GM19193 (cell line): ENCODE data around the gene CHURC1.

Experiments used
- POLR2A ChIP-seq: IDR thresholded peaks from 4 replicates; pipeline ENCODE4 v1.6.1; 2011; ENCODE audit not compliant: insufficient read depth, insufficient read length; ENCODE audit errors: extremely low read depth

Gene CHURC1

DNA sequence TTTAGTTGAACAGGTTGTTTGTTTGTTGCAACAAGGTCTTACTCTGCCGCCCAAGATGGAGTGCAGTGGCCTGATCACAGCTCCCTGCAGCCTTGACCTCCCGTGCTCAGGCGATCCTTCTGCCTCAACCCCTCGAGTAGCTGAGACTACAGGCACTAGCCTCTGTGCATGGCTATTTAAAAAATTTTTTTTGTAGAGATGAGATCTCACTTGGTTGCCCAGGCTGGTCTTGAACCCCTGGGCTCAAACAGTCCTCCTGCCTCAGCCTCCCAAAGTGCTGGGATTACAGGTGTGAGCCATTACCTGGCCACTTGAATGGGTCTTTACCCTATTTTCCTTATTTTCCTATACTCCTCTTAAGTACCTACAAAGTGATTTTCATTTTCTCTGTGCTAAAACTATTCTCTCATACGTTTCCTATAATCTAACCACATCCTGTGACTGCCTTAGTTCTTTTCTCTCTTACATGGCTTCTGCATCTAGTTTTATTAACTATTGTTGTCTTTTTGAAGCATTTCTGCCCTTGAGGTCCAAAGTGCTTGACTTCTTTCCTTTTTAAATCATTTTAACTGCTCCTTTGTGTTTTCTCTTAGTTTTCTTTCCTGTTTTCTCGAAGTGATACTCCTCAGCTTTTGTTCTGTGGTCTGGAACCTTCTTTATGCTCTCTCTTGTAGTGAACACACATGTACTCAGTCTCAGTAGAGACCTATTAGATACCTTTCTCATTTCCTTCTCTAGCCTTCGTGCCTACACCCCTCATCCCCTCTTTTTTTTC lies 14.2 kb downstream of the CHURC1 start:
- TF ChIP-seq POLR2A = no peak

GRCh38 chr14:64929014-64929359 lies 14.7 kb downstream of the CHURC1 start:
- no peak for TF ChIP-seq POLR2A

GRCh38 chr14:64930085-64930843 lies 16.0 kb downstream of the CHURC1 start:
- TF ChIP-seq POLR2A = no peak

GRCh38 chr14:64931123-64931522 lies 16.9 kb downstream of the CHURC1 start:
- TF ChIP-seq POLR2A = no peak

- no peak for TF ChIP-seq POLR2A
Measured at GRCh38 chr14:64932231-64932630, 18.0 kb downstream of the CHURC1 start.

DNA sequence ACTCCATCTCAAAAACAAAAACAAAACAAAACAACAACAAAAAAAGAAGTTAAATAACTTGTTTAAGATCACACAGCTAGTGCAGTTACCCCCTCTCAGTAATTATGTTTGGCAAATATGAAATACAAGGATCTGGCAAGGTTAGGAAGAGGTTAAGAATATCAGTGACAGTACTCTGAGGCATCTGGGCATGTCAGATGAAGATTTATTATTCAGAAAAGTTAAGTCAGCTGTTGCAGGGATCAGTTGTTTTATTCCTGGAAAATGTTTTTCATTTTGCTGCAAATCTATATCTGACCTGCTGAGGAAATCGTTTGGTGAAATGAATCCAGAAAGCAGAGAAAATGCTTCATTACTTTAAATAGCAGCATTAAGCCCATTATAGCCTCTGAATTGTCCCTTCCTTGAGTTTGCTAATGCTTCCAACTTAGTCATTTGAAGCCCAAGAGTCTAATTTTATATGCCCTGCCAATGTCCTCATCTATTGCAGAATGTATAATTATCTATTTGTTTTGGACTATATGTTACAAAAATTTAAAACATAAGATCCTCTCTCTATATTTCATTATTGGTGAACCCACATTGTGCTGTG lies 20.2 kb downstream of the CHURC1 start:
- no peak for TF ChIP-seq POLR2A

GRCh38 chr14:64935508-64935907 lies 21.3 kb downstream of the CHURC1 start:
- TF ChIP-seq POLR2A = no peak

- TF ChIP-seq POLR2A = no peak
Measured at GRCh38 chr14:64937171-64937820, 23.0 kb downstream of the CHURC1 start.

DNA sequence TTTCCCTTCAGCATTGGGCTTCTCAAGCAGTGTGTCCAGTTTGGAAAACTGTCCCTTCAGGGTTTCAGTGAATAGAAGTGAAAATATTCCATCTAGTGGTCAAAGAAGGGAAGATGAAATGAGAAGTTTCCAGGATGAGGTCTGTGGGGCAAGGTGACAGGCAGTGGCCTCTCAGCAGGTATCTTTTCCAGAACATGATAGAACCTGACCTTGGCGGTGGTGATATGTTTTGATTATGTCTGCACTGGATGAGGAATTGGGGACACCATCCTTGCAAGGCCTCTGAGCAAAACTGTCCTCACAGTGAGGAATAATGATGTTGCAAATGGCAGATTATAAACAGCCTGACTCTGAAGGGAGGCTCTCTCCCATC lies 23.6 kb downstream of the CHURC1 start:
- no peak for TF ChIP-seq POLR2A

DNA sequence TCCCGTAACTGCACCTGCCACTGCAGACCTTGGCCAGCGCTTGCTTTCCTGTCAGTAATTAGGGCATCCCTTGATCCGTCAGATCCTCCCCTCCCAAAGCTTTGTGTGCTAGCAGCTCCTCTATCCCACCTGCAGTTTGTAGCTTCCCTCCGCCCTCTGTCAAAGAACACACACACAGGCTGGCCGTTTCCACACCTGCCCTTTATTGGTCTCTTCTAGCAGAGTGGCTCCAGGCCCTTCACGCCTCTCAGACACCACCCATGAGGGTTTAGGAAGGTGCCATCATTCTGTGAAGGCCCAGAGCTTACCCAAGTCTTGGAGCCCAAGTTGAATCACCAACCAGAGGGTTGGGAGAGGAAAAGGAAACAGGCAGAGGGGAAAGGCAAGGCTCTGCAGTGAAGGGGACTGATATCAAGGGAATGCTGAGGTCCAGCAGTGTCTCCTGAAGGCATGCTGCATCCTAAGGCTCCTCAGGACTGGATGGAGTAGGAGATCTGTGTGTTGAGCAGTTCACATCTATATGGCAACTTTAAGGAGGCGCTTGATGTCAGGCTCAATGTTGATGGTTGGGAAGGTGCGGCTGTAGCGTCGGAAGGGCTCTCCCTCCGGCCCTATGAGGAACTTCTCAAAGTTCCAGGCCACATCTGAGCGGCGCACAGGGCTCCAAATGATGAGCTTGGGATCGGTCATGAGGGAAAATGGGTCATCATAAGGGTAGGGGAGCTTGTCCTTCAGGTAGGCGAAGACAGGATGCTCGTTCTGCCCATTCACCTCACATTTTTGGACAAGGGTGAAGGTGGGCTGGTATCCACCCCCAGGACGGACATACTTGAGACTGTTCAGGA lies 24.9 kb downstream of the CHURC1 start:
- no peak for TF ChIP-seq POLR2A

- TF ChIP-seq POLR2A = no peak
Measured at GRCh38 chr14:64939817-64940190, 25.5 kb downstream of the CHURC1 start.

- no peak for TF ChIP-seq POLR2A
Measured at GRCh38 chr14:64940336-64940910, 26.2 kb downstream of the CHURC1 start.

DNA sequence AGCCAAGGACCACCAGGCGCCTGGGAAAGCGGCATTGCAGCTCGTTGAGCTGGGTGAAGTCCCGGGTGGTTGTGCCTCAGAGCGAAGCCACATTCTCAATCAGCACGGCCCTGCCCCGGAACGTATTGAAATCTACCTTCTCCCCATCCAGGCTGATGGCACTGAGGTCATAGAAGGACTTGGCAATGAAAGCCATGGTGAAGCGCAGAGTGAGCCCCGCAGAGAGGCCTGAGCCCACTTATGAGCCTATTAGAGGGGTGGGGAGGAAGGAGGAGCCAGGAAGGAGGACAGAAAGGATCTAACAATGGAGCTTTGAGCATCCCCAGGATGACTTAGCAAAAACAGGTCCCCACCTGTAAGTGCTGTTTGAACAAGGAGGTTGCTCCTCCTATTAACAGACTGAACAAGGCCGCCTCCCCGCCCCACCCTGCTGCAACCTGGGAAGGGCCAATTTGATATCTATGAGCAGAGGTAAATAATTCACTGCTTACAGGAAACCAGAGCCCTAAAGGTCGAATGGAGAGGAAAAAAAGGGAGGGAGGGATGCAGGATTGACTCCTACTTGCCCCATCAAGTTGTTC lies 28.4 kb downstream of the CHURC1 start, which contains the start of gene GPX2:
Gene GPX2 (minus strand): TSS at position 215 of the 581 bp plus-strand sequence. CDS start 19 bp downstream, at position 196.
- no peak for TF ChIP-seq POLR2A

DNA sequence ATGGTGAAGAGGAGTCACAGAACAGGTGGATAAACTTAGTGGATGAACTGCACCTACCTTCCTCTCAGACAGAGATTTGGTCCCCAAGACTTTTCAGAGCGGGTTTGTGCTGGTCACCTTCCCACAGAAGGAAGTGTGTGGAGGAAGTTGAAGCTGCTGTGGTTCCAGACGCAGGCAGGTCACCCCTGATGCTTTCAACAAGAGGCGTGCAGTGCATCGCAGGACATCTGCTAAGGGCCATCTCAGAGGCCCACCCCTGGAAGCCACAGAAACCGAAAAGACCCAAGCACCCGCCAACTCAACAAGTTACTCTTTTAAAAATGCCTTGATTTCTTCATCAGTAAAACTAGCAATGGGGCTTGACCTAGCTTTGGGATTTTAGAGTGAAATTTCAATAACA lies 29.3 kb downstream of the CHURC1 start:
- no peak for TF ChIP-seq POLR2A

DNA sequence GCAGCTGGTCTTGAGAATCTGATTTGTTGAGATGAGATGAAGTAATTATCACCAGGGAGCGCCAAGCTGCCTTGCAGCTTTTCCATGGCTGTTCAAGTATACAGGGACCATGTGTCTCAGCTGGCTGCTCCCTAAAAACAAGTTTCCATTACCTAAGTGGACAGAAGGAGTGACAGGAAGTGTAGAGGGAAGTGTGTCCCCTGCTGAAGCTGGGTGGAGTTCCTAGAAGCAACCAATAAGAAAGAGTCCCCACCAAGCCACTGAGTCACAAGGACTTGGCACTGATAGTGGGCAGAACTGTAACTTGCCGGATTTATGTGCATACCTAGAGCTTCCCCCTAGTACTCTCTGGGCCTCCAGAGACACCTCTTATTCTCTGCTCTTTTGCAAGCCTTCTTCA lies 29.8 kb downstream of the CHURC1 start:
- no peak for TF ChIP-seq POLR2A

GRCh38 chr14:64944861-64945260 lies 30.6 kb downstream of the CHURC1 start:
- TF ChIP-seq POLR2A = no peak
